Colon (tissue), 2 donors: ENCODE results near the gene TMEM132D.

Experiments used
- FAIRE-seq: peaks from 2 replicates; lab custom pipeline; 2012; peaks lifted over from hg19 to GRCh38; lab: Jason Lieb, UNC
- donor health status: control.
- donor health status: control.

Gene TMEM132D

GRCh38 chr12:129825316-129825715 lies 78.5 kb downstream of the TMEM132D start:
- FAIRE-seq, result no peak

- FAIRE-seq, result no peak
Measured at GRCh38 chr12:129821964-129822363, 81.9 kb downstream of the TMEM132D start.

- FAIRE-seq, result no peak
Measured at GRCh38 chr12:129819391-129819790, 84.4 kb downstream of the TMEM132D start.

GRCh38 chr12:129815846-129816245 lies 88.0 kb downstream of the TMEM132D start:
- FAIRE-seq, result no peak

GRCh38 chr12:129811963-129812362 lies 91.9 kb downstream of the TMEM132D start:
- no peak for FAIRE-seq

- FAIRE-seq, result no peak
Measured at GRCh38 chr12:129807136-129807535, 96.7 kb downstream of the TMEM132D start.

- no peak for FAIRE-seq
Measured at GRCh38 chr12:129791396-129791795, 112.4 kb downstream of the TMEM132D start.

GRCh38 chr12:129790930-129791329 lies 112.9 kb downstream of the TMEM132D start:
- FAIRE-seq, result no peak

GRCh38 chr12:129790331-129790730 lies 113.5 kb downstream of the TMEM132D start:
- no peak for FAIRE-seq

- FAIRE-seq, result no peak
Measured at GRCh38 chr12:129789921-129790320, 113.9 kb downstream of the TMEM132D start.

- FAIRE-seq, result no peak
Measured at GRCh38 chr12:129788506-129789084, 115.2 kb downstream of the TMEM132D start.

GRCh38 chr12:129779989-129780388 lies 123.8 kb downstream of the TMEM132D start:
- FAIRE-seq, result no peak

- no peak for FAIRE-seq
Measured at GRCh38 chr12:129779033-129779432, 124.8 kb downstream of the TMEM132D start.

- no peak for FAIRE-seq
Measured at GRCh38 chr12:129776977-129777667, 126.7 kb downstream of the TMEM132D start.

GRCh38 chr12:129772501-129773493 lies 131.0 kb downstream of the TMEM132D start:
- FAIRE-seq, result no peak

GRCh38 chr12:129771238-129771637 lies 132.6 kb downstream of the TMEM132D start:
- no peak for FAIRE-seq

- FAIRE-seq, result no peak
Measured at GRCh38 chr12:129765719-129766118, 138.1 kb downstream of the TMEM132D start.

GRCh38 chr12:129762436-129762835 lies 141.4 kb downstream of the TMEM132D start:
- no peak for FAIRE-seq

- no peak for FAIRE-seq
Measured at GRCh38 chr12:129753586-129753985, 150.2 kb downstream of the TMEM132D start.

- no peak for FAIRE-seq
Measured at GRCh38 chr12:129750421-129750820, 153.4 kb downstream of the TMEM132D start.

- FAIRE-seq, result no peak
Measured at GRCh38 chr12:129746318-129746717, 157.5 kb downstream of the TMEM132D start.

- FAIRE-seq, result no peak
Measured at GRCh38 chr12:129729170-129729569, 174.7 kb downstream of the TMEM132D start.

- FAIRE-seq, result no peak
Measured at GRCh38 chr12:129727100-129727499, 176.7 kb downstream of the TMEM132D start.
